Caco-2 (cell line): Measurements from ENCODE around the gene MKNK2. TPM values are rescaled to one million over a fixed set of nuclear protein-coding genes. Genes with fewer than 3 reads are reported as not detected.

ENCODE experiments used
- BruUV-seq: library from RNA; stranded (reverse); fragments of 400-500 nt; replicated peaks from 2 replicates; lab custom pipeline; 2021; lab: Mats Ljungman, UMichigan
- CTCF ChIA-PET: fragments of 300-600 bp; sonication (Branson Sonifier 250); formaldehyde crosslinking; loops from one replicate; lab custom pipeline; 2022; ENCODE audit warnings: antibody characterized with exemption; lab: Charles Lee
- POLR2A ChIA-PET: fragments of 300-600 bp; sonication (Branson Sonifier 250); formaldehyde crosslinking; loops from one replicate; lab custom pipeline; 2022; ENCODE audit warnings: antibody characterized with exemption; lab: Charles Lee
- DNase-seq, 2 experiments: peaks; one replicate each; pipeline versions ENCODE4 v3.0.0 to v3.0.0-alpha.2; 2020 to 2022
- H3K27me3 ChIP-seq: replicated peaks from 2 replicates; pipeline ENCODE4 v1.6.0; 2011; ENCODE audit warnings: low read length; ENCODE audit not compliant: control insufficient read depth, insufficient read depth
- H3K36me3 ChIP-seq: 2 replicates; pipeline ENCODE4 v1.5.1; 2011; ENCODE audit warnings: low read length; ENCODE audit not compliant: control insufficient read depth, insufficient read depth
- H3K4me1 ChIP-seq: fragments of 250-450 bp; sonication (Bioruptor Pico); 2 replicates; pipeline ENCODE4 v1.5.1; 2020; ENCODE audit warnings: mild to moderate bottlenecking
- H3K4me3 ChIP-seq: 2 replicates; pipeline ENCODE4 v1.5.1; 2011; ENCODE audit warnings: low read depth, mild to moderate bottlenecking, control low read depth, low read length
- H3K9me3 ChIP-seq: fragments of 250-450 bp; sonication (Bioruptor Pico); 2 replicates; pipeline ENCODE4 v1.5.1; 2020; ENCODE audit warnings: mild to moderate bottlenecking, moderate library complexity
- H3K27ac Mint-ChIP-seq: one replicate; pipeline ENCODE4 v1.8.0; 2022; ENCODE audit warnings: mixed read lengths; ENCODE audit not compliant: unreplicated experiment
- H3K27me3 Mint-ChIP-seq: one replicate; pipeline ENCODE4 v1.8.0; 2022; ENCODE audit warnings: mixed read lengths; ENCODE audit not compliant: insufficient read depth, unreplicated experiment
- H3K36me3 Mint-ChIP-seq: one replicate; pipeline ENCODE4 v1.8.0; 2022; ENCODE audit warnings: mild to moderate bottlenecking, mixed read lengths; ENCODE audit not compliant: insufficient read depth, unreplicated experiment
- H3K4me1 Mint-ChIP-seq: one replicate; pipeline ENCODE4 v1.8.0; 2022; ENCODE audit warnings: low read depth, mixed read lengths; ENCODE audit not compliant: unreplicated experiment
- H3K4me3 Mint-ChIP-seq: one replicate; pipeline ENCODE4 v1.8.0; 2022; ENCODE audit warnings: mild to moderate bottlenecking, moderate library complexity, mixed read lengths; ENCODE audit not compliant: unreplicated experiment
- H3K9me3 Mint-ChIP-seq: one replicate; pipeline ENCODE4 v1.8.0; 2022; ENCODE audit warnings: mixed read lengths; ENCODE audit not compliant: unreplicated experiment
- intact Hi-C: fragments of 100-400 bp; cut with micrococcal nuclease; formaldehyde crosslinking; loops from one replicate; pipeline ENCODE4 v1.10.0; 2022; ENCODE audit not compliant: unreplicated experiment
- total RNA-seq: library from RNA; stranded (reverse); gene quantifications from 2 replicates; pipeline ENCODE4 v1.2.3, GENCODE V29; 2022
- TF ChIP-seq, protein P1 (sequence below), 2 experiments: fragments of 200-600 bp in 1 of 2; IDR thresholded peaks; 1 replicate in 1 of 2; 2 replicates in 1 of 2; pipeline versions ENCODE4 v1.5.1 to v1.8.0; 2011 to 2022; ENCODE audit warnings: antibody characterized with exemption in 1 of 2, control low read depth in 1 of 2, inconsistent platforms in 1 of 2, low read depth in 1 of 2, low read length in 1 of 2, mild to moderate bottlenecking in 1 of 2, moderate library complexity in 1 of 2; ENCODE audit not compliant: insufficient read depth in 1 of 2, severe bottlenecking in 1 of 2, unreplicated experiment in 1 of 2

The MKNK2 gene
- total RNA-seq, 1 experiment from 2014 or later, result 162 TPM

DNA sequence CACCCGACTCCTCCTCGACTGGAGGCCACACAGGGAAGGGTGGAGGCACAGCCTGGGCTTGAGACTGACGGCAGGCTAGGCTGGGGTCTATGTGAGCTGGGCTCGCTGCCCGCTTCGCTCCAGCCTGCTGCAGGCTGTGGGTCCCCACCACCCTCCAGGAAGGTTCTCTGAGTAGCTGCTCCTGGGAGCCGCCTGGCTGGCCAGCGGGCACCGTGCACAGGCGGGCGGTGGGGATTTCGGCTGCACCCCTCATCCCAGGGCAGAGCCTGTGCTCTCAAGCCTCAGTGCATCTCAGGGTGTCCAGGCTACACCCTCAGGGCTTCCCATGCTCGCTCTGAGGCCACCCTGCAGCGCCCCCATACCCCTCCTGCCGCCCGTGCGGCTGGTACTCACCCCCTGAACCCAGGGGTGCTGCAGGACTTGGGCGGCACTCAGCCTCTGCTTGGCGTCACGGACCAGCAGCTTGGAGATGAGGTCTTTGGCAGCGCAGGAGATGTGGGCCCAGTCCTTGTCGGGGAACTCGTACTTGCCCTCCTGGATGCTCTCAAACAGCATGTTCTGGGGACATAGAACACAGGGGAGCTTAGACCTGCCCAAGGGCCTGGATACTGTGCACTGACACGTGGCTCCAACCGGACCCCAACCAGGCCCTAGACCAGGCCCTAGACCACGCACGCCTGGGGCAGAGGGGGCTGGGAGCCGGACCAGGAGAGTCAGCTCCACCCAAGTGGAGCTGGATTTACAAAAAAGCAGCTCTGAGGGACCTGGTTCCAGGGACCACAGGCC lies 10.2 kb downstream of the MKNK2 start:
- Histone ChIP-seq H3K4me3 (no peak overlapping the region), H3K9me3 (peaks cover under 1% of the 10 kb centered on the region; the same call in 1 of the 2 replicates), H3K27me3 (no peaks in the 10 kb centered on the region), H3K36me3 (peaks cover 1% of the 10 kb centered on the region; the same call in 1 of the 2 replicates), H3K4me1 (peaks cover 4% of the 10 kb centered on the region; the same call in 1 of the 2 replicates)
- no peaks in the 10 kb centered on the region for H3K9me3 Mint-ChIP-seq
- ChIA-PET CTCF (no interaction called here), POLR2A (no interaction called here)
- peak in 1 of 2 experiments; percentile 30 for DNase-seq
- H3K4me3 Mint-ChIP-seq, result no peak overlapping the region
- H3K27me3 Mint-ChIP-seq, result no peaks in the 10 kb centered on the region
- intact Hi-C loops, result no loop called here
- no TSS peak for BruUV-seq
- H3K27ac Mint-ChIP-seq, result peak overlapping the region; percentile 59
- TF ChIP-seq, protein P1, sequence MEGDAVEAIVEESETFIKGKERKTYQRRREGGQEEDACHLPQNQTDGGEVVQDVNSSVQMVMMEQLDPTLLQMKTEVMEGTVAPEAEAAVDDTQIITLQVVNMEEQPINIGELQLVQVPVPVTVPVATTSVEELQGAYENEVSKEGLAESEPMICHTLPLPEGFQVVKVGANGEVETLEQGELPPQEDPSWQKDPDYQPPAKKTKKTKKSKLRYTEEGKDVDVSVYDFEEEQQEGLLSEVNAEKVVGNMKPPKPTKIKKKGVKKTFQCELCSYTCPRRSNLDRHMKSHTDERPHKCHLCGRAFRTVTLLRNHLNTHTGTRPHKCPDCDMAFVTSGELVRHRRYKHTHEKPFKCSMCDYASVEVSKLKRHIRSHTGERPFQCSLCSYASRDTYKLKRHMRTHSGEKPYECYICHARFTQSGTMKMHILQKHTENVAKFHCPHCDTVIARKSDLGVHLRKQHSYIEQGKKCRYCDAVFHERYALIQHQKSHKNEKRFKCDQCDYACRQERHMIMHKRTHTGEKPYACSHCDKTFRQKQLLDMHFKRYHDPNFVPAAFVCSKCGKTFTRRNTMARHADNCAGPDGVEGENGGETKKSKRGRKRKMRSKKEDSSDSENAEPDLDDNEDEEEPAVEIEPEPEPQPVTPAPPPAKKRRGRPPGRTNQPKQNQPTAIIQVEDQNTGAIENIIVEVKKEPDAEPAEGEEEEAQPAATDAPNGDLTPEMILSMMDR (IDR thresholded peaks at IDR 0.05; ENCODE audit: insufficient read depth in 1 of 2, low read depth in 1 of 2, low read length in 1 of 2, severe bottlenecking in 1 of 2, unreplicated experiment in 1 of 2), result no peak
- H3K4me1 Mint-ChIP-seq, result no peaks in the 10 kb centered on the region
- H3K36me3 Mint-ChIP-seq, result peaks cover 44% of the 10 kb centered on the region

DNA sequence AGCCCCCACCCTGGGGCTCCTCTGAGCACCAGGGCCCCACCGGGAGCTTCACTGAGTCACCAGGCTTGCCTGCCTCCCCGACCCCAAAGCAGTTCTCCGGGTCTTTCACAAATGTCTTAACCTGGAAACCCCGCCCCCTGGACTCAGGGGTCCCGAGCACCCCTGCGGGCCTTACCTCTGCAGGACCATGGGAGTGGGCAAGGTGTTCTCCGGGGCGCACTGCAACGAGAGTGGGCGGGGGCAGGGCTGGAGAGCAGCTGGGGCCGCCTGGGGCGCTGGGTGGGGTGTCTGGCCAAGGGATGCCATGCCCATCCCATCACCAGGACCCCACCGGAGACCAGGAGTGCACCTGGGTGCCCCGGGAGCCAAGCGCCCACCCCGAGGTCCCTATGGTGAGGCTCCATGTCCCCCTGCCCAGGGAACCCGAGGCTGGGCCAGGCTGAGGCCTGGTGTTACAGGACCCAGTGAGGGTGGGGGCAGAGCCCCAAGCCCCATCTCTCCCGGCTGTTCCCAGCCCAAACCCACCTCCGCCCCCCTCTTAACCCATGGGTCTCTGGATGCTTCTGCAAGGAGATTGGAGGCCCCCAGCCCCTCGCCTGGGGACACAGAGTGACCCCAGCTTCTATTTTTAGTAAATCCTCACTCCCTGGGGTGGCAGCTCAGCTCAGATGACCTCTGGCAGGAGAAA lies 10.9 kb downstream of the MKNK2 start:
- Mint-ChIP-seq H3K4me1 (no peaks in the 10 kb centered on the region), H3K4me3 (no peak overlapping the region), H3K36me3 (peaks cover 47% of the 10 kb centered on the region), H3K27me3 (no peaks in the 10 kb centered on the region), H3K9me3 (no peaks in the 10 kb centered on the region), H3K27ac (no peak overlapping the region)
- TF ChIP-seq, protein P1 (IDR thresholded peaks at IDR 0.05; ENCODE audit: insufficient read depth in 1 of 2, low read depth in 1 of 2, low read length in 1 of 2, severe bottlenecking in 1 of 2, unreplicated experiment in 1 of 2), result no peak
- H3K36me3 ChIP-seq, result peaks cover 1% of the 10 kb centered on the region; the same call in 1 of the 2 replicates
- intact Hi-C loops, result no loop called here
- H3K9me3 ChIP-seq, result peaks cover 8% of the 10 kb centered on the region
- no peaks in the 10 kb centered on the region for H3K27me3 ChIP-seq
- no TSS peak for BruUV-seq
- DNase-seq, result no peak
- no peak overlapping the region for H3K4me3 ChIP-seq
- ChIA-PET POLR2A (no interaction called here), CTCF (no interaction called here)
- H3K4me1 ChIP-seq, result peaks cover 4% of the 10 kb centered on the region; the same call in 1 of the 2 replicates

DNA sequence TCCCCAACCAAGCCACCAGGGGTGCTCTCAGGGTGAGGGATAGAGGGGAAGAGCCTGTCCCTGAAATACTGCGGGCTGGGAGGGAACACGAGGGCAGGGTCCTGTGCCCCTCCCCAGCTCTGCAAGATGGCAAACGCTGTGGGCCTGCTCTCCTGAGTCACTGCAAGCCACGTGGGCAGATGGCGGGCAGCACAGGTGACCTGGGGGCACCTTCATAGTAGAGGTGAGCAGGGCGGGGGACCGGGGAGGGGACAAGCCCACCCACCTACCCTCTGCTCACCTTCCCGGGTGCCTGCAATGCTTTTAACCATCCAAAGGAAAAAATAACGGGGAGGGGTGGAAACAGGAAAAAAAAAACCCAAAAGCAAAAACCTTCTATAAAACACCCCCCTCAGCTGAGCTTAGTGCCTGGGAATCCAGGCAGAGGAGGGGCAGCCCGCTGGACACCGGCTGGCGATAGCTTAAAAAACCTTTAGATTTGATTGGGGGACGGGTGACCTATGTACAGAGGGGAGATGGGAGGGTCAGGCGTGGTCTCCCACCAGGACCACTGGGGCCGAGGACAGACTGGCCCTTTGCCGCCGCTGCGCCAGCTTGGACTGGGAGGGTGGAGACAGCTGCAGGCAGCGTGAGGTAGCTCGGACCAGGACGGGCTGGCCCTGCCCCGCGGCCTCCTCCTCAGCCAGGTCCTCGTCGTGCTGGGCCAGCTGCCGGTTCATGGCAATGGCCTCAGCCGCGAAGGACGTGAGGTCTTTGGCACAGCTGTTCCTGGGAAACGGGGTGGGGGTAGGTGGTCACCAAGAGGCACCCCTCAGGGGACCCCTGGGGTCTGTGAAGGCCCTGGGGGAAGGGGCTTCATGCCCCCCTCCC lies 11.7 kb downstream of the MKNK2 start:
- Histone ChIP-seq H3K27me3 (no peaks in the 10 kb centered on the region), H3K4me1 (peaks cover 4% of the 10 kb centered on the region; the same call in 1 of the 2 replicates), H3K9me3 (peaks cover 9% of the 10 kb centered on the region), H3K4me3 (no peak overlapping the region), H3K36me3 (peaks cover 1% of the 10 kb centered on the region; the same call in 1 of the 2 replicates)
- TF ChIP-seq, protein P1 (IDR thresholded peaks at IDR 0.05; ENCODE audit: insufficient read depth in 1 of 2, low read depth in 1 of 2, low read length in 1 of 2, severe bottlenecking in 1 of 2, unreplicated experiment in 1 of 2), result no peak
- Mint-ChIP-seq H3K4me3 (no peak overlapping the region), H3K36me3 (peaks cover 50% of the 10 kb centered on the region), H3K9me3 (no peaks in the 10 kb centered on the region), H3K4me1 (no peaks in the 10 kb centered on the region), H3K27me3 (no peaks in the 10 kb centered on the region), H3K27ac (no peak overlapping the region)
- ChIA-PET CTCF (no interaction called here), POLR2A (interaction anchor here (0.5 kb wide), 1 partner anchor 35 kb away, joined by 5 read pairs; no protein-coding TSS in a partner anchor)
- no TSS peak for BruUV-seq
- intact Hi-C loops, result no loop called here
- no peak for DNase-seq
